Transverse colon (tissue), 4 donors: ENCODE results near the gene CDYL. TPM values are rescaled to one million over a fixed set of nuclear protein-coding genes. Genes with fewer than 3 reads are reported as not detected.

ENCODE experiments used
- DNase-seq: peaks from one replicate; pipeline ENCODE4 v3.0.0-alpha.2; 2019
- H3K27ac ChIP-seq, 4 donors: fragments of 200-600 bp; sonication (generic); 2 replicates each; pipeline ENCODE4 v1.5.1; 2016 to 2018; ENCODE audit warnings: inconsistent platforms in 4 of 4
- H3K27me3 ChIP-seq: fragments of 200-600 bp; sonication (generic); 2 replicates; pipeline ENCODE4 v1.5.1; 2017; ENCODE audit warnings: inconsistent platforms
- H3K36me3 ChIP-seq, 4 donors: fragments of 200-600 bp; sonication (generic); 2 replicates each; pipeline ENCODE4 v1.5.1; 2017 to 2019; ENCODE audit warnings: inconsistent platforms in 4 of 4
- H3K4me1 ChIP-seq, 4 donors: fragments of 200-600 bp; sonication (generic); 2 replicates each; pipeline ENCODE4 v1.5.1; 2017 to 2020; ENCODE audit warnings: inconsistent platforms in 4 of 4
- H3K4me3 ChIP-seq, 4 donors: fragments of 200-600 bp; sonication (generic); 1 replicate in 1 of 4; 2 replicates in 3 of 4; pipeline versions ENCODE4 v1.5.1 to v1.6.1; 2017 to 2019; ENCODE audit warnings: inconsistent platforms in 4 of 4
- H3K9me3 ChIP-seq, 2 donors: fragments of 200-600 bp; sonication (generic); 2 replicates each; pipeline ENCODE4 v1.5.1; 2017 to 2019; ENCODE audit warnings: inconsistent platforms in 2 of 2
- EP300 ChIP-seq: sonication (generic); formaldehyde crosslinking; IDR thresholded peaks from one replicate; pipeline ENCODE4 v1.6.1; 2017; ENCODE audit warnings: antibody characterized with exemption, low read depth
- POLR2A ChIP-seq: fragments of 450-650 bp; IDR thresholded peaks from one replicate; pipeline ENCODE4 v1.6.1; 2016; ENCODE audit warnings: antibody characterized with exemption, mild to moderate bottlenecking, moderate library complexity
- POLR2AphosphoS5 ChIP-seq, 3 donors: sonication (generic); formaldehyde crosslinking; IDR thresholded peaks; one replicate each; pipeline ENCODE4 v1.6.1; 2016; ENCODE audit warnings: antibody characterized with exemption in 3 of 3
- WGBS, 2 donors: methylation state at CpG; one replicate each; pipeline ENCODE4 v1.1.5; 2018; ENCODE audit warnings: low coverage in 1 of 2; 5-methylcytosine and 5-hydroxymethylcytosine counted together
- in situ Hi-C, 4 donors: fragments of 200-750 bp; cut with MboI; loops; one replicate each; pipeline versions ENCODE4 v1.15.0 to v1.15.1; 2017; ENCODE audit warnings: low sequenced_read_pairs in 3 of 4, low pct_ligation_motif_present in 1 of 4, low pct_unique_long_range_greater_than_20kb in 1 of 4
- intact Hi-C: fragments of 100-400 bp; cut with DNase I; formaldehyde crosslinking; loops from one replicate; pipeline ENCODE4 v1.15.1; 2023; ENCODE audit warnings: low total_unique reads
- total RNA-seq, 4 donors: library from RNA; depleted of rRNA; stranded (reverse); fragments of >200 nt; gene quantifications; one replicate each; pipeline ENCODE4 v1.1.0, GENCODE V29; 2016
- TF ChIP-seq, protein P1 (sequence below), 5 experiments: fragments of 200-600 bp in 3 of 5; fragments of 450-650 bp in 2 of 5; sonication (generic) in 3 of 5; IDR thresholded peaks; 1 replicate in 2 of 5; 2 replicates in 3 of 5; pipeline ENCODE4 v1.5.1; 2016 to 2017; ENCODE audit warnings: antibody characterized with exemption in 5 of 5, inconsistent platforms in 3 of 5, mild to moderate bottlenecking in 2 of 5, moderate library complexity in 1 of 5

The CDYL gene
- total RNA-seq, 4 donors from 2014 or later, result 23.6 to 40.8 (median 30.0) TPM

DNA sequence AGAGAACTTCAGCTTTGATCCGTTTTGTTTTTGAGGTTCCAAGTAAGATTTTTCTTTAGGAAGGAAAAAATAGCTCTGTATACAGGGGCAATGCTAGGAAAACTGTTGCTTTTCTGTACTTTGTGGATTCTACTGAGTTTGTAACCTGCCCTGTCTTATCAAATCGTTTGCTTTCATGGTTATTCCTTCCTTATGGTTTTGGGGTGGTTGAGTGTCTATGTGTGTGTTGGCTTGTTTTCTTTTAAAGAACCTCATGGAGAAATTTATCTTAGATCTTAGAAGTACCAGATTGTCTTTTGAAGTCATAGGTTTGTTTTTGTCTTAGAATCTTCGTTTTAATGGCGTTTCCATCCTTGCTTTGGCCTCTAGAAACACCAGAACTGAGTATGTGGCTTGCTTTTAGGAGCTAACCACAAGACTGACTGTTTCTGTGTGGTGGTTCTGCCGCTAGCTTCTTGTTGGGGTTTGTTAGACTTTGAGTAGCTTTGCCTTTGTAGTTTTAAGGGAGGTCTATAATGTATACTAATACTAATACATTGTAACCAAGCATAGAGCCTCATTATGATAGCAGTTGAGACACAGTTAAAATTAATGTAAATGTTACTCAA lies 140.9 kb downstream of the CDYL start:
- no peak overlapping the region for H3K27ac ChIP-seq
- intact Hi-C loops, result no loop called here
- no peak for DNase-seq
- no peaks in the 10 kb centered on the region for H3K36me3 ChIP-seq
- no peaks in the 10 kb centered on the region for H3K27me3 ChIP-seq
- TF ChIP-seq, protein P1, sequence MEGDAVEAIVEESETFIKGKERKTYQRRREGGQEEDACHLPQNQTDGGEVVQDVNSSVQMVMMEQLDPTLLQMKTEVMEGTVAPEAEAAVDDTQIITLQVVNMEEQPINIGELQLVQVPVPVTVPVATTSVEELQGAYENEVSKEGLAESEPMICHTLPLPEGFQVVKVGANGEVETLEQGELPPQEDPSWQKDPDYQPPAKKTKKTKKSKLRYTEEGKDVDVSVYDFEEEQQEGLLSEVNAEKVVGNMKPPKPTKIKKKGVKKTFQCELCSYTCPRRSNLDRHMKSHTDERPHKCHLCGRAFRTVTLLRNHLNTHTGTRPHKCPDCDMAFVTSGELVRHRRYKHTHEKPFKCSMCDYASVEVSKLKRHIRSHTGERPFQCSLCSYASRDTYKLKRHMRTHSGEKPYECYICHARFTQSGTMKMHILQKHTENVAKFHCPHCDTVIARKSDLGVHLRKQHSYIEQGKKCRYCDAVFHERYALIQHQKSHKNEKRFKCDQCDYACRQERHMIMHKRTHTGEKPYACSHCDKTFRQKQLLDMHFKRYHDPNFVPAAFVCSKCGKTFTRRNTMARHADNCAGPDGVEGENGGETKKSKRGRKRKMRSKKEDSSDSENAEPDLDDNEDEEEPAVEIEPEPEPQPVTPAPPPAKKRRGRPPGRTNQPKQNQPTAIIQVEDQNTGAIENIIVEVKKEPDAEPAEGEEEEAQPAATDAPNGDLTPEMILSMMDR (IDR thresholded peaks at IDR 0.05), result no peak
- TF ChIP-seq EP300 (no peak), POLR2AphosphoS5 (IDR thresholded peaks at IDR 0.05) (no peak), POLR2A (no peak)
- no peak overlapping the region for H3K4me3 ChIP-seq
- no peaks in the 10 kb centered on the region for H3K9me3 ChIP-seq
- WGBS, 2 donors, result 41 to 53% methylated on average over 5 of the region's 5 CpGs
- in situ Hi-C loops, result no loop called here
- H3K4me1 ChIP-seq, result peaks cover 0 to 19% (median 11%) of the 10 kb centered on the region in 4 donors

DNA sequence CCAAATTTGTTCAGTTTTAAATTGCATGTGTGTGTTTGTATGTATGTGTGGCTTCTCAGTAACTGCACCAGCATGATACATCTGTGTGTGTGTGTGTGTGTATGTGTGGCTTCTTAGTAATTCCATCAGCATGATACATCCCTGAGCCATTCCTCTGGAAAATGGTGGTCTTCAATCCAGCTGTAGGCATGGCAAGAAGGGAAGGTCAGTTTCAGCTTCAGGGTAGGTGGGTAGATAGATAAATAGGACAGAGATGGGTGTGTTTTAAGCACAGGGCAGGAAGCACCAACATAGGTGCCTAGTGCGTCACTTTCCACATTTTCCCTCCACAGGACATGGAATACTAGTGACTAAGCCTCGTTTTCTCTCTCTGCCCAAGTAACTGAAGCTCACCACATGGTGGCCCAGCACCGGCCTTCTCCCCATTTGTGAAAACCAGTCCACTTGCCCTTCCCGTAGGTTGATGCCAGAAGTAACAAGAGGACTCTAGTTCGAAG lies 144.8 kb downstream of the CDYL start:
- WGBS, 2 donors, result 77 to 80% methylated on average over 1 to 5 of the region's 5 CpGs
- Histone ChIP-seq H3K9me3 (no peaks in the 10 kb centered on the region), H3K36me3 (no peaks in the 10 kb centered on the region), H3K27ac (no peak overlapping the region), H3K27me3 (no peaks in the 10 kb centered on the region), H3K4me3 (no peak overlapping the region), H3K4me1 (peaks cover 0 to 4% (median 0%) of the 10 kb centered on the region in 4 donors)
- TF ChIP-seq POLR2AphosphoS5 (IDR thresholded peaks at IDR 0.05) (no peak), POLR2A (no peak), EP300 (no peak)
- TF ChIP-seq, protein P1 (IDR thresholded peaks at IDR 0.05), result no peak
- intact Hi-C loops, result no loop called here
- no peak for DNase-seq
- in situ Hi-C loops, result no loop called here

DNA sequence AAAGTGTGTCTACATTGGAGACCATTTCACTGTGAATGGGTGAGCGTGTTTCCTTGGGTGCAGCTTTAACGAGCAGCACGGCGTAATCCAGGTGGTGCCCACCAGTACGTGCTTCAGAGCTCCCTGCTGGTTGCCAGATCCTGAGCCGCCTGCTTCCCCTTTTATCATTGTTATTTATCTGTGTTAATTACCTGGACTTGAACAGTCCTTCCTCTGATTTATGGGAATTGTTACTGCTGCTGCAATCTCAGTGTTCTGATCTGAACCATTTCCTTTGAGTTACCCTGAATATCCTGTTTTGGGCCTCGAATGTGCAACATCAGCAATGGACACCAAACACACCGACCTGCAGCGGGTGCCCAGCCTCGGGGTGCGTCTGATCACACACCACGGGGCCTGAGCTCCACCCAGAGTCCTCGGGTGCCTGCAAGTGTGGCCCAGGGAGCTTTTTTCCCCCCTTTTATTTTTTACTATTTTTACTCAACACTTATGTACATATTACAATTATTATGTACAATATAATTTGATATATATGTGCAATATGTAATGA lies 146.4 kb downstream of the CDYL start:
- Histone ChIP-seq H3K9me3 (no peaks in the 10 kb centered on the region), H3K27me3 (no peaks in the 10 kb centered on the region), H3K4me3 (no peak overlapping the region), H3K27ac (no peak overlapping the region), H3K36me3 (no peaks in the 10 kb centered on the region), H3K4me1 (peaks cover 0 to 4% (median 0%) of the 10 kb centered on the region in 4 donors)
- 71 to 87% methylated on average over 7 to 13 of the region's 13 CpGs for WGBS, 2 donors
- TF ChIP-seq EP300 (no peak), POLR2A (no peak), POLR2AphosphoS5 (IDR thresholded peaks at IDR 0.05) (no peak)
- TF ChIP-seq, protein P1 (IDR thresholded peaks at IDR 0.05), result no peak
- in situ Hi-C loops (no loop called here), intact Hi-C loops (no loop called here)
- no peak for DNase-seq

DNA sequence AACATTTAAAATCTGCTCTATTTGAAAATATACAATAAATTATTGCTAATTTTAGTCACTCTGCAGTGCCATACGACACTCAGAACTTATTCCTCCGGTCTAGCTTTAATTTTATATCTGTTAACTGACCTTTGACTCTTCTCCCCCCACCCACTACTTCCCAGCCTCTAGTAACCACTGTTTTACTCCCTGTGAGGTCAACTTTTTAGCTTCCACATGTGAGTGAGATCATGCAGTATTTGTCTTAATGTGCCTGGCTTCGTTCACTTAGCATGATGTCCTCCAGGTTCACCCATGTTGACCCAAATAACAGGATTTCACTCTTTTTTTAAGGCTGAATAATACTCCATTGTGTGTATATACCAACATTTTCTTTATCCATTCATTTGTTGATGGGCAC lies 146.9 kb downstream of the CDYL start:
- DNase-seq, result no peak
- Histone ChIP-seq H3K4me1 (peaks cover 0 to 4% (median 0%) of the 10 kb centered on the region in 4 donors), H3K27me3 (no peaks in the 10 kb centered on the region), H3K9me3 (no peaks in the 10 kb centered on the region), H3K27ac (no peak overlapping the region), H3K36me3 (no peaks in the 10 kb centered on the region), H3K4me3 (no peak overlapping the region)
- TF ChIP-seq POLR2AphosphoS5 (IDR thresholded peaks at IDR 0.05) (no peak), POLR2A (no peak), EP300 (no peak)
- TF ChIP-seq, protein P1 (IDR thresholded peaks at IDR 0.05), result no peak
- intact Hi-C loops, result no loop called here
- in situ Hi-C loops, result no loop called here
- 87 to 89% methylated on average over 2 to 3 of the region's 3 CpGs for WGBS, 2 donors
